GM12878 (cell line): ENCODE results near the gene PDIA5. TPM values are rescaled to one million over a fixed set of nuclear protein-coding genes. Genes with fewer than 3 reads are reported as not detected.
A peak's percentile ranks its signal among the peaks of the same experiment; 100 is the strongest.

Experiments used
- ATAC-seq: fragments of 200-7000 bp; cut with Tn5 transposase; 3 replicates; pipeline ENCODE4 v1.9.1; 2020; ENCODE audit warnings: mild to moderate bottlenecking, moderate library complexity
- BruUV-seq: library from RNA; stranded (reverse); fragments of 400-500 nt; replicated peaks from 2 replicates; lab custom pipeline; 2021; lab: Mats Ljungman, UMichigan
- CTCF ChIA-PET: fragments of 300-600 bp; sonication (Branson Sonifier 250); formaldehyde crosslinking; extraction: SDS; loops from one replicate; lab custom pipeline; 2021; ENCODE audit warnings: inconsistent platforms; lab: Yijun Ruan, JAX
- POLR2A ChIA-PET: fragments of 350-600 bp; formaldehyde crosslinking; extraction: SDS; loops from one replicate; lab custom pipeline; 2021; ENCODE audit warnings: inconsistent platforms; lab: Charles Lee
- RAD21 ChIA-PET: fragments of 300-600 bp; sonication (Branson Sonifier 250); formaldehyde crosslinking; loops from one replicate; lab custom pipeline; 2023; ENCODE audit warnings: antibody characterized with exemption; ENCODE audit not compliant: unreplicated experiment; lab: Charles Lee
- SMC1A ChIA-PET: fragments of 300-600 bp; sonication (Branson Sonifier 250); formaldehyde crosslinking; loops from one replicate; lab custom pipeline; 2023; ENCODE audit not compliant: unreplicated experiment, uncharacterized antibody; lab: Charles Lee
- DNase-seq: peaks from one replicate; pipeline ENCODE4 v3.0.0-alpha.2; 2011; ENCODE audit warnings: low read depth, low spot score
- FAIRE-seq: peaks from 3 replicates; lab custom pipeline; 2011; peaks lifted over from hg19 to GRCh38; lab: Jason Lieb, UNC
- H2AFZ ChIP-seq: 2 replicates; pipeline ENCODE4 v1.6.0; 2011; ENCODE audit warnings: low read depth, low read length, control low read depth; ENCODE audit not compliant: control insufficient read depth
- H3K27ac ChIP-seq: 2 replicates; pipeline ENCODE4 v1.5.1; 2011; ENCODE audit warnings: control low read depth; ENCODE audit not compliant: control insufficient read depth, insufficient read depth
- H3K27me3 ChIP-seq, 2 experiments: replicated peaks in 1 of 2; 2 replicates each; pipeline versions ENCODE4 v1.6.0 to v1.6.1; 2011; ENCODE audit warnings: low read length in 1 of 2; ENCODE audit not compliant: control insufficient read depth in 2 of 2, insufficient read depth in 2 of 2
- H3K36me3 ChIP-seq, 2 experiments: 2 replicates each; pipeline ENCODE4 v1.5.1; 2011; ENCODE audit warnings: low read length in 1 of 2; ENCODE audit not compliant: control insufficient read depth in 2 of 2, insufficient read depth in 2 of 2
- H3K4me1 ChIP-seq: 2 replicates; pipeline ENCODE4 v1.6.1; 2011; ENCODE audit warnings: mild to moderate bottlenecking, low read length, moderate library complexity, mixed read lengths; ENCODE audit not compliant: control insufficient read depth, insufficient read depth
- H3K4me2 ChIP-seq: 2 replicates; pipeline ENCODE4 v1.6.0; 2011; ENCODE audit warnings: control low read depth; ENCODE audit not compliant: control insufficient read depth, insufficient read depth
- H3K4me3 ChIP-seq: fragments of 200-600 bp; sonication (generic); 2 replicates; pipeline ENCODE4 v1.5.1; 2016
- H3K79me2 ChIP-seq: 2 replicates; pipeline ENCODE4 v1.6.0; 2011; ENCODE audit warnings: low read length; ENCODE audit not compliant: control insufficient read depth, insufficient read depth
- H3K9ac ChIP-seq: 2 replicates; pipeline ENCODE4 v1.8.0; 2011; ENCODE audit warnings: low read length, control low read depth, mixed read lengths; ENCODE audit not compliant: control insufficient read depth, insufficient read depth
- H3K9me3 ChIP-seq: replicated peaks from 3 replicates; pipeline ENCODE4 v1.5.1; 2011; ENCODE audit warnings: mild to moderate bottlenecking, low read length; ENCODE audit not compliant: control insufficient read depth, insufficient read depth
- H4K20me1 ChIP-seq: 2 replicates; pipeline ENCODE4 v1.6.0; 2011; ENCODE audit not compliant: control insufficient read depth, insufficient read depth
- BHLHE40 ChIP-seq, 2 experiments: fragments of 450-650 bp in 1 of 2; IDR thresholded peaks; 2 replicates each; pipeline ENCODE4 v1.6.1; 2011 to 2017; ENCODE audit warnings: low read depth in 2 of 2, borderline replicate concordance in 1 of 2, improper control_type of control experiment in 1 of 2, low read length in 1 of 2, mild to moderate bottlenecking in 1 of 2
- BRCA1 ChIP-seq: IDR thresholded peaks from 2 replicates; pipeline ENCODE4 v1.6.1; 2011; ENCODE audit warnings: low read depth, low read length, improper control_type of control experiment
- ETV6 ChIP-seq, 2 experiments: fragments of 450-650 bp in 1 of 2; IDR thresholded peaks in 1 of 2; conservative IDR thresholded peaks in 1 of 2; 2 replicates each; pipeline ENCODE4 v1.6.1; 2014; ENCODE audit warnings: antibody characterized with exemption in 1 of 2, borderline replicate concordance in 1 of 2, low read depth in 1 of 2, mild to moderate bottlenecking in 1 of 2, moderate library complexity in 1 of 2
- EZH2 ChIP-seq: IDR thresholded peaks from 2 replicates; pipeline ENCODE4 v1.6.1; 2012; ENCODE audit warnings: low read depth, mild to moderate bottlenecking, control low read depth, inconsistent platforms, low read length, borderline replicate concordance; ENCODE audit not compliant: control insufficient read depth
- FOS ChIP-seq: IDR thresholded peaks from 3 replicates; pipeline ENCODE4 v1.6.1; 2011; ENCODE audit warnings: borderline replicate concordance; ENCODE audit not compliant: insufficient read length; ENCODE audit errors: extremely low read depth
- HCFC1 ChIP-seq: fragments of 150-350 bp; IDR thresholded peaks from 2 replicates; pipeline ENCODE4 v1.6.1; 2014; ENCODE audit warnings: low read length
- MLLT1 ChIP-seq: fragments of 450-650 bp; IDR thresholded peaks from 2 replicates; pipeline ENCODE4 v1.6.1; 2016; ENCODE audit warnings: mild to moderate bottlenecking
- NR2C2 ChIP-seq: IDR thresholded peaks from 2 replicates; pipeline ENCODE4 v1.6.1; 2011; ENCODE audit warnings: borderline replicate concordance, low read depth; ENCODE audit not compliant: control insufficient read depth, insufficient read length
- REST ChIP-seq: IDR thresholded peaks from 2 replicates; pipeline ENCODE4 v1.6.1; 2012; ENCODE audit warnings: mild to moderate bottlenecking, low read depth, low read length
- SMARCA5 ChIP-seq: fragments of 450-650 bp; IDR thresholded peaks from 2 replicates; pipeline ENCODE4 v1.6.1; 2017; ENCODE audit warnings: mild to moderate bottlenecking
- ZNF384 ChIP-seq: IDR thresholded peaks from 2 replicates; pipeline ENCODE4 v1.6.1; 2012; ENCODE audit warnings: low read depth, mild to moderate bottlenecking, low read length, improper control_type of control experiment, borderline replicate concordance
- WGBS: methylation state at CpG from one replicate; pipeline ENCODE4 v1.1.6; 2016; ENCODE audit warnings: low lambda C conversion rate; ENCODE audit not compliant: insufficient replicate concordance, insufficient coverage; ENCODE audit errors: missing lambda C conversion rate; 5-methylcytosine and 5-hydroxymethylcytosine counted together
- in situ Hi-C: fragments of 300-500 bp; cut with MboI; formaldehyde crosslinking; loops from 9 replicates; pipeline ENCODE4 v1.14.3; 2018; ENCODE audit warnings: mixed read lengths
- intact Hi-C: fragments of 100-400 bp; cut with micrococcal nuclease; formaldehyde crosslinking; loops from one replicate; pipeline ENCODE4 v1.14.2; 2022; ENCODE audit not compliant: unreplicated experiment
- polyA plus RNA-seq, 11 experiments: library from polyadenylated mRNA; depleted of rRNA in 4 of 11; unstranded in 6 of 11; stranded (reverse) in 5 of 11; fragments of >200 nt; fragmentation: Nextera tagmentation in 4 of 11; fragmentation: Illumina TruSeq in 1 of 11; extraction: Ambion mirVana in 4 of 11; extraction: Trizol in 1 of 11; gene quantifications; 1 replicate in 1 of 11; 2 replicates in 10 of 11; pipeline versions ENCODE4 v1.2.1 to v1.2.3, GENCODE V29; 2011 to 2016; ENCODE audit warnings: inconsistent platforms in 2 of 11, missing spikeins in 2 of 11, low read depth in 1 of 11
- total RNA-seq, 4 experiments: library from RNA; depleted of rRNA in 3 of 4; stranded (reverse); fragments of >200 nt in 3 of 4; fragmentation: Illumina TruSeq in 1 of 4; extraction: Trizol in 1 of 4; gene quantifications; 2 replicates each; pipeline versions ENCODE4 v1.2.1 to v1.2.3, GENCODE V29; 2013 to 2021

PDIA5 gene
- total and polyA plus RNA-seq, 10 of the 15 experiments (the other 5 are each of a cell fraction or from before 2014, with no cell fraction given): 4.1 to 24.8 (median 19.2) TPM

GRCh38 chr3:123076112-123076495 lies 9.3 kb downstream of the PDIA5 start:
- Histone ChIP-seq H3K9me3 (no peaks in the 10 kb centered on the region), H3K27me3 (no peaks in the 10 kb centered on the region), H3K4me3 (no peak overlapping the region), H3K27ac (no peak overlapping the region), H3K79me2 (peaks cover 23% of the 10 kb centered on the region), H3K9ac (no peak overlapping the region), H2AFZ (no peak overlapping the region), H3K4me1 (peaks cover 8% of the 10 kb centered on the region), H4K20me1 (peaks cover 2% of the 10 kb centered on the region; the same call in 1 of the 2 replicates), H3K4me2 (no peak overlapping the region), H3K36me3 (no peaks in the 10 kb centered on the region; a peak in 1 of 4 replicates)
- POLR2A ChIA-PET: interaction anchor here (1.7 kb wide), 1 partner anchor 10 kb away, joined by 5 read pairs; no protein-coding TSS in a partner anchor
- CTCF ChIA-PET: interaction anchor here (1.7 kb wide), 1 partner anchor 8 kb away, joined by 6 read pairs; no protein-coding TSS in a partner anchor
- whole genome bisulfite sequencing: 96% methylated on average over 4 of the region's 4 CpGs
- TF ChIP-seq EZH2: no peak
- no peak for TF ChIP-seq REST
- no peak for TF ChIP-seq HCFC1
- no peak for TF ChIP-seq ZNF384
- no peak for TF ChIP-seq FOS
- TF ChIP-seq NR2C2: no peak
- no peak for TF ChIP-seq SMARCA5
- TF ChIP-seq ETV6 (conservative IDR thresholded peaks at IDR 0.05 in 1 of 2, IDR thresholded peaks at IDR 0.05 in 1 of 2; ENCODE audit: borderline replicate concordance in 1 of 2, low read depth in 1 of 2): no peak
- no peak for TF ChIP-seq BHLHE40 (IDR thresholded peaks at IDR 0.05; ENCODE audit: borderline replicate concordance in 1 of 2, low read depth in 2 of 2, low read length in 1 of 2)
- no peak for TF ChIP-seq BRCA1
- no peak for TF ChIP-seq MLLT1
- no peak for DNase-seq
- RAD21 ChIA-PET: no interaction called here
- in situ Hi-C loops: no loop called here
- SMC1A ChIA-PET: interaction anchor here (1.2 kb wide), 1 partner anchor 28 kb away, joined by 3 read pairs; no protein-coding TSS in a partner anchor
- FAIRE-seq: peak; percentile 13
- intact Hi-C loops: no loop called here
- BruUV-seq: no TSS peak
- no peak for ATAC-seq
